Endothelial cell of umbilical vein (primary cell): ENCODE data around the gene MYH11. TPM values are rescaled to one million over a fixed set of nuclear protein-coding genes. Genes with fewer than 3 reads are reported as not detected.
"Not testable (repeated sequence)": the region's sequence is repeated elsewhere in the genome, so short reads cannot be mapped to it uniquely, and the experiment has no call there.

ENCODE experiments used
- BruUV-seq: library from RNA; stranded (reverse); fragments of 400-500 nt; replicated peaks from 2 replicates; lab custom pipeline; 2021; lab: Mats Ljungman, UMichigan
- CTCF ChIA-PET: fragments of 300-600, 350-600 bp; sonication (Branson Sonifier 250); formaldehyde crosslinking; loops from one replicate; lab custom pipeline; 2021; ENCODE audit warnings: antibody characterized with exemption, inconsistent platforms; lab: Charles Lee
- POLR2A ChIA-PET: fragments of 300-600, 350-600 bp; sonication (Branson Sonifier 250); formaldehyde crosslinking; loops from one replicate; lab custom pipeline; 2021; ENCODE audit warnings: antibody characterized with exemption, inconsistent platforms; lab: Charles Lee
- DNase-seq: peaks from one replicate; pipeline ENCODE4 v3.0.0-alpha.2; 2011; ENCODE audit warnings: low read depth, low spot score
- FAIRE-seq: peaks from 2 replicates; lab custom pipeline; 2011; peaks lifted over from hg19 to GRCh38; lab: Jason Lieb, UNC
- H2AFZ ChIP-seq: 2 replicates; pipeline ENCODE4 v1.6.0; 2012; ENCODE audit warnings: low read depth, low read length, control low read depth, inconsistent platforms
- H3K27ac ChIP-seq: 2 replicates; pipeline ENCODE4 v1.5.1; 2011; ENCODE audit warnings: low read depth, mild to moderate bottlenecking, control low read depth, low read length, moderate library complexity; ENCODE audit not compliant: insufficient read depth
- H3K27me3 ChIP-seq, 2 experiments: 2 replicates each; pipeline versions ENCODE4 v1.6.0 to v1.6.1; 2011; ENCODE audit warnings: low read length in 2 of 2, mixed read lengths in 1 of 2; ENCODE audit not compliant: control insufficient read depth in 2 of 2, insufficient read depth in 2 of 2
- H3K36me3 ChIP-seq, 2 experiments: 2 replicates in 1 of 2; 3 replicates in 1 of 2; pipeline ENCODE4 v1.5.1; 2011; ENCODE audit warnings: low read length in 2 of 2, mild to moderate bottlenecking in 1 of 2, moderate library complexity in 1 of 2; ENCODE audit not compliant: control insufficient read depth in 2 of 2, insufficient read depth in 2 of 2; ENCODE audit errors: extremely low read depth in 1 of 2
- H3K4me1 ChIP-seq: 3 replicates; pipeline ENCODE4 v1.5.1; 2011; ENCODE audit warnings: mild to moderate bottlenecking, low read length; ENCODE audit not compliant: control insufficient read depth, insufficient read depth; ENCODE audit errors: extremely low read depth
- H3K4me2 ChIP-seq: 2 replicates; pipeline ENCODE4 v1.6.1; 2011; ENCODE audit warnings: low read length, control low read depth, mixed read lengths; ENCODE audit not compliant: insufficient read depth
- H3K4me3 ChIP-seq, 3 experiments: fragments of 200-600 bp in 1 of 3; sonication (generic), shearing (Covaris generic) in 1 of 3; replicated peaks in 1 of 3; 2 replicates each; pipeline ENCODE4 v1.5.1; 2011 to 2016; ENCODE audit warnings: control low read depth in 3 of 3, low read length in 3 of 3, mild to moderate bottlenecking in 2 of 3, inconsistent platforms in 1 of 3, low read depth in 1 of 3, moderate library complexity in 1 of 3; ENCODE audit not compliant: insufficient read depth in 1 of 3
- H3K79me2 ChIP-seq: 2 replicates; pipeline ENCODE4 v1.6.0; 2012; ENCODE audit warnings: low read length, inconsistent platforms; ENCODE audit not compliant: control insufficient read depth, insufficient read depth
- H3K9ac ChIP-seq: replicated peaks from 2 replicates; pipeline ENCODE3; 2011; ENCODE audit warnings: low read length, control low read depth; ENCODE audit not compliant: insufficient read depth; ENCODE audit errors: extremely low read depth
- H3K9me1 ChIP-seq: replicated peaks from 3 replicates; pipeline ENCODE4 v1.6.0; 2011; ENCODE audit warnings: mild to moderate bottlenecking, low read length; ENCODE audit not compliant: control insufficient read depth, insufficient read depth; ENCODE audit errors: extremely low read depth
- H3K9me3 ChIP-seq: replicated peaks from 2 replicates; pipeline ENCODE4 v1.5.1; 2012; ENCODE audit warnings: low read length, inconsistent platforms; ENCODE audit not compliant: control insufficient read depth, insufficient read depth
- H4K20me1 ChIP-seq: replicated peaks from 2 replicates; pipeline ENCODE3; 2011; ENCODE audit warnings: mild to moderate bottlenecking, low read length; ENCODE audit not compliant: control insufficient read depth, insufficient read depth; ENCODE audit errors: extremely low read depth
- EZH2 ChIP-seq: IDR thresholded peaks from 2 replicates; pipeline ENCODE4 v1.6.1; 2012; ENCODE audit warnings: borderline replicate concordance, low read depth, mild to moderate bottlenecking, moderate library complexity, low read length, inconsistent platforms; ENCODE audit not compliant: severe bottlenecking
- FOS ChIP-seq: IDR thresholded peaks from 2 replicates; pipeline ENCODE4 v1.6.1; 2011; ENCODE audit warnings: mild to moderate bottlenecking, low read length, moderate library complexity, borderline replicate concordance; ENCODE audit not compliant: insufficient read depth
- GATA2 ChIP-seq: IDR thresholded peaks from 2 replicates; pipeline ENCODE4 v1.7.0; 2011; ENCODE audit warnings: low read depth, mild to moderate bottlenecking, moderate library complexity, mixed read lengths, low read length; ENCODE audit not compliant: insufficient read length, insufficient read depth
- JUN ChIP-seq: IDR thresholded peaks from 2 replicates; pipeline ENCODE4 v1.6.1; 2011; ENCODE audit warnings: borderline replicate concordance, low read depth; ENCODE audit not compliant: insufficient read length, insufficient read depth
- POLR2A ChIP-seq: IDR thresholded peaks from 2 replicates; pipeline ENCODE4 v1.6.1; 2012; ENCODE audit warnings: low read depth, mild to moderate bottlenecking, control low read depth, low read length
- POLR2AphosphoS5 ChIP-seq: IDR thresholded peaks from 2 replicates; pipeline ENCODE4 v1.6.1; 2012; ENCODE audit warnings: low read depth, mild to moderate bottlenecking, control low read depth, low read length, moderate library complexity; ENCODE audit not compliant: insufficient read depth
- dilution Hi-C: fragments of 300-500 bp; cut with MboI; formaldehyde crosslinking; loops from one replicate; pipeline ENCODE4 v1.15.0; 2019; ENCODE audit warnings: low sequenced_read_pairs; ENCODE audit not compliant: extremely low pct_ligation_motif_present
- intact Hi-C: fragments of 100-400 bp; cut with micrococcal nuclease; formaldehyde crosslinking; loops from one replicate; pipeline ENCODE4 v1.10.0; 2022
- polyA plus RNA-seq, 4 experiments: library from polyadenylated mRNA; depleted of rRNA in 3 of 4; stranded (reverse) in 3 of 4; unstranded in 1 of 4; fragments of >200 nt; gene quantifications; 2 replicates each; pipeline versions ENCODE4 v1.2.1 to v1.2.3, GENCODE V29; 2011 to 2012; ENCODE audit warnings: missing spikeins in 1 of 4
- total RNA-seq: library from RNA; stranded (reverse); gene quantifications from 2 replicates; pipeline ENCODE4 v1.2.3, GENCODE V29; 2021
- TF ChIP-seq, protein P1 (sequence below), 2 donors: IDR thresholded peaks; 1 replicate in 1 of 2; 2 replicates in 1 of 2; pipeline ENCODE4 v1.5.1; 2011; ENCODE audit warnings: low read length in 2 of 2, mild to moderate bottlenecking in 2 of 2, moderate library complexity in 2 of 2, control low read depth in 1 of 2, inconsistent platforms in 1 of 2, low read depth in 1 of 2; ENCODE audit not compliant: insufficient read depth in 1 of 2; ENCODE audit errors: extremely low read depth in 1 of 2
- TF ChIP-seq, protein P2 (sequence below): IDR thresholded peaks from 2 replicates; pipeline ENCODE4 v1.6.1; 2011; ENCODE audit not compliant: insufficient read depth, insufficient read length

MYH11 gene
- total and polyA plus RNA-seq, 2 donors (not counting 3 experiments of a cell fraction or from before 2014, with no cell fraction given): not detected

DNA sequence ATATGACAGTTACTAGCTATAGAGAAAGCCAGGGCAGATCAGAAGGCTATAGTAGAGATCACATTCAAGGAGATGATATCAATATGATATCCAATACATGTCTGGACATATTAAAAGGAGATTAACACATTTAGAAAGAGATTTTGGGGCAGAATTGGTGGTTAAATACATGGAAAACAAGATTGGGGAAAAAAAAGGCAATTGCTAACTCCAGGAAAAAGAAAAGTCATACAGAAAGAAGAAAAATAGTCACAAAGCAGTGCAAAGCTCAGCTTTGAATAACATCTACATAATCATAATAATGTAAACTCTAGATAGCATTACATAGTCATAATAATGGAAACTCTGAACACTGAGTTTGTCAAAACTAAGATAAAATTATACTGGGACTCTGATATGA lies 40.6 kb downstream of the MYH11 start:
- no peak overlapping the region for H3K27ac ChIP-seq
- TF ChIP-seq, protein P1, sequence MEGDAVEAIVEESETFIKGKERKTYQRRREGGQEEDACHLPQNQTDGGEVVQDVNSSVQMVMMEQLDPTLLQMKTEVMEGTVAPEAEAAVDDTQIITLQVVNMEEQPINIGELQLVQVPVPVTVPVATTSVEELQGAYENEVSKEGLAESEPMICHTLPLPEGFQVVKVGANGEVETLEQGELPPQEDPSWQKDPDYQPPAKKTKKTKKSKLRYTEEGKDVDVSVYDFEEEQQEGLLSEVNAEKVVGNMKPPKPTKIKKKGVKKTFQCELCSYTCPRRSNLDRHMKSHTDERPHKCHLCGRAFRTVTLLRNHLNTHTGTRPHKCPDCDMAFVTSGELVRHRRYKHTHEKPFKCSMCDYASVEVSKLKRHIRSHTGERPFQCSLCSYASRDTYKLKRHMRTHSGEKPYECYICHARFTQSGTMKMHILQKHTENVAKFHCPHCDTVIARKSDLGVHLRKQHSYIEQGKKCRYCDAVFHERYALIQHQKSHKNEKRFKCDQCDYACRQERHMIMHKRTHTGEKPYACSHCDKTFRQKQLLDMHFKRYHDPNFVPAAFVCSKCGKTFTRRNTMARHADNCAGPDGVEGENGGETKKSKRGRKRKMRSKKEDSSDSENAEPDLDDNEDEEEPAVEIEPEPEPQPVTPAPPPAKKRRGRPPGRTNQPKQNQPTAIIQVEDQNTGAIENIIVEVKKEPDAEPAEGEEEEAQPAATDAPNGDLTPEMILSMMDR (IDR thresholded peaks at IDR 0.05; ENCODE audit: extremely low read depth in 1 of 2, insufficient read depth in 1 of 2, low read depth in 1 of 2, low read length in 2 of 2): no peak
- TF ChIP-seq GATA2: no peak
- TF ChIP-seq POLR2AphosphoS5: no peak
- no peak for TF ChIP-seq JUN
- no peak for TF ChIP-seq EZH2
- no peak for TF ChIP-seq FOS
- no peak for TF ChIP-seq POLR2A
- TF ChIP-seq, protein P2, sequence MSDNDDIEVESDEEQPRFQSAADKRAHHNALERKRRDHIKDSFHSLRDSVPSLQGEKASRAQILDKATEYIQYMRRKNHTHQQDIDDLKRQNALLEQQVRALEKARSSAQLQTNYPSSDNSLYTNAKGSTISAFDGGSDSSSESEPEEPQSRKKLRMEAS: no peak
- H3K9ac ChIP-seq: no peak overlapping the region
- no peaks in the 10 kb centered on the region for H3K79me2 ChIP-seq
- no peak overlapping the region for H3K4me2 ChIP-seq
- dilution Hi-C loops: no loop called here
- DNase-seq (no peak), FAIRE-seq (no peak)
- BruUV-seq: no TSS peak
- H3K4me3 ChIP-seq: no peak overlapping the region
- no peaks in the 10 kb centered on the region for H3K4me1 ChIP-seq
- CTCF ChIA-PET: interaction anchor here (0.5 to 0.8 kb wide), 2 partner anchors 26 to 51 kb away, joined by 3 read pairs; no protein-coding TSS in a partner anchor
- no peaks in the 10 kb centered on the region for H3K9me1 ChIP-seq
- POLR2A ChIA-PET: no interaction called here
- H2AFZ ChIP-seq: no peak overlapping the region
- intact Hi-C loops: no loop called here
- H3K36me3 ChIP-seq: no peaks in the 10 kb centered on the region
- H3K9me3 ChIP-seq: no peaks in the 10 kb centered on the region
- H4K20me1 ChIP-seq: no peaks in the 10 kb centered on the region
- peaks cover 8 to 22% of the 10 kb centered on the region in 2 experiments for H3K27me3 ChIP-seq

- H3K4me1 ChIP-seq, H4K20me1 ChIP-seq, H2AFZ ChIP-seq, H3K4me2 ChIP-seq, dilution Hi-C loops, H3K36me3 ChIP-seq, H3K9me1 ChIP-seq, intact Hi-C loops, H3K4me3 ChIP-seq, H3K27ac ChIP-seq, H3K9ac ChIP-seq, BruUV-seq, H3K79me2 ChIP-seq, H3K9me3 ChIP-seq, FAIRE-seq, DNase-seq: not testable (repeated sequence)
- peaks cover 10 to 26% of the 10 kb centered on the region in 2 experiments for H3K27me3 ChIP-seq
- CTCF ChIA-PET: interaction anchor here (0.8 to 5.1 kb wide), 2 partner anchors 10 to 46 kb away, joined by 3 to 68 read pairs; no protein-coding TSS in a partner anchor
- POLR2A ChIA-PET: interaction anchor here (1.1 kb wide), 1 partner anchor 76 kb away, joined by 6 read pairs; the partner anchor contains the start of gene CEP20
Observed at GRCh38 chr16:15812401-15812750, 44.5 kb downstream of the MYH11 start.
